GM12872 (cell line): ENCODE results near the gene MYRFL.

Experiments used
- TF ChIP-seq, protein P1 (sequence below): IDR thresholded peaks from 3 replicates; pipeline ENCODE4 v1.5.1; 2011; ENCODE audit warnings: low read depth, mild to moderate bottlenecking, low read length, moderate library complexity; ENCODE audit not compliant: insufficient read depth

MYRFL gene

DNA sequence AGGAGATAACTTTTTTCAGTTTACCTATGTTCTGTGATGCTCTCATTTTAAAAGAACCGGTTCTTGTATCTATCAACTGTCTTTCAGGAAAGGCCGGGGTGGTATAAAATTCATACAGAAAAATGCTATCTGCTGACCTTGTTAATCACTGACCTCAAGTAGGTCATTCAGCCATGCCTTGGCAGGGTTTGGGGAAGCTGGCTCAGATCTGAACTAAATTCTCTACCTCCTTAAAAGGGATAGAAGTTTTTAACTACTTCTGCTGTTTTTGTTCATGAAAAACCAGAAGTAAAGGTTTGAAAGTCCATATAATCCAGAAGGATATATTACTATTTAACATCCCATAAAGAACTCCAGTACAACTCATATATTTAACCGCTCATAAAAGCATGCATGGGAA, 10.1 kb downstream of the MYRFL start:
- TF ChIP-seq, protein P1, sequence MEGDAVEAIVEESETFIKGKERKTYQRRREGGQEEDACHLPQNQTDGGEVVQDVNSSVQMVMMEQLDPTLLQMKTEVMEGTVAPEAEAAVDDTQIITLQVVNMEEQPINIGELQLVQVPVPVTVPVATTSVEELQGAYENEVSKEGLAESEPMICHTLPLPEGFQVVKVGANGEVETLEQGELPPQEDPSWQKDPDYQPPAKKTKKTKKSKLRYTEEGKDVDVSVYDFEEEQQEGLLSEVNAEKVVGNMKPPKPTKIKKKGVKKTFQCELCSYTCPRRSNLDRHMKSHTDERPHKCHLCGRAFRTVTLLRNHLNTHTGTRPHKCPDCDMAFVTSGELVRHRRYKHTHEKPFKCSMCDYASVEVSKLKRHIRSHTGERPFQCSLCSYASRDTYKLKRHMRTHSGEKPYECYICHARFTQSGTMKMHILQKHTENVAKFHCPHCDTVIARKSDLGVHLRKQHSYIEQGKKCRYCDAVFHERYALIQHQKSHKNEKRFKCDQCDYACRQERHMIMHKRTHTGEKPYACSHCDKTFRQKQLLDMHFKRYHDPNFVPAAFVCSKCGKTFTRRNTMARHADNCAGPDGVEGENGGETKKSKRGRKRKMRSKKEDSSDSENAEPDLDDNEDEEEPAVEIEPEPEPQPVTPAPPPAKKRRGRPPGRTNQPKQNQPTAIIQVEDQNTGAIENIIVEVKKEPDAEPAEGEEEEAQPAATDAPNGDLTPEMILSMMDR, result no peak

DNA sequence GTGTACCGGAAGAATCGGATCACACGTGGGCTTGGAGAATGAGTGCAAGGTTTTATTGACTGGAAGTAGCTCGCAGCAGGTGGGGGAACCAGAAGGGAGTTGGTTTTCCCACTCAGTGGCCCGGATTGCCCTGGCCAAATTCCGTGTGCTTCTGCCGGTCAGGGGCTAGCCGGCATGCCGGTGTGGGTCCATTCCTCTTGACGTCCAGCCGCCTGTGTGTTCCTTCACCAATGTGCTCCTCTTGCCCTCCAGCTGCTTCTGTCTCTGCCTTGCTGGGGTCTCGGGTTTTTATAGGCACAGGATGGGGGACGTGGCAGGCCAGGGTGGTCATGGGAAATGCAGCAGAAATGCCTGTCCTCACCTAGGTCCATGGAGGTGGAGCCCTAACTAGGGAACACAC, 11.0 kb downstream of the MYRFL start:
- TF ChIP-seq, protein P1, result no peak

DNA sequence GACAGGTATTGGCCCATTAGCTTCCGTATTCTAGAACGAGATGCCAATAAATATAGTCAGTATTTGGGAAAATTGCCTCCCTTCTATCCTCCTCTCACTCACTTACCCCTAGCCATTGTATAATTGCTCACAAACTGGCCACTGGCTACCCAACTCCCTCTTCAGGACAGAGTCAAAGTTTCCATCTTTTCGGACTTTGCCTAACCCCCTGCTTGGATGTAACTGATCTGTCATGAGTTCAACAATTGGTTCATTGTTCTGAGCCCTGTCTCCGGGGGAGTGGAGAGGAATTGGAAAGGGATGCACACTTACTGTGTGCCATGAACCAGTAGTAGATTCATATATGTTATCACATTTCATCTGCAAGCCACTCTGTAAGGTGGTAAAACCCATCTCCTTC, 12.2 kb downstream of the MYRFL start:
- TF ChIP-seq, protein P1, result no peak

DNA sequence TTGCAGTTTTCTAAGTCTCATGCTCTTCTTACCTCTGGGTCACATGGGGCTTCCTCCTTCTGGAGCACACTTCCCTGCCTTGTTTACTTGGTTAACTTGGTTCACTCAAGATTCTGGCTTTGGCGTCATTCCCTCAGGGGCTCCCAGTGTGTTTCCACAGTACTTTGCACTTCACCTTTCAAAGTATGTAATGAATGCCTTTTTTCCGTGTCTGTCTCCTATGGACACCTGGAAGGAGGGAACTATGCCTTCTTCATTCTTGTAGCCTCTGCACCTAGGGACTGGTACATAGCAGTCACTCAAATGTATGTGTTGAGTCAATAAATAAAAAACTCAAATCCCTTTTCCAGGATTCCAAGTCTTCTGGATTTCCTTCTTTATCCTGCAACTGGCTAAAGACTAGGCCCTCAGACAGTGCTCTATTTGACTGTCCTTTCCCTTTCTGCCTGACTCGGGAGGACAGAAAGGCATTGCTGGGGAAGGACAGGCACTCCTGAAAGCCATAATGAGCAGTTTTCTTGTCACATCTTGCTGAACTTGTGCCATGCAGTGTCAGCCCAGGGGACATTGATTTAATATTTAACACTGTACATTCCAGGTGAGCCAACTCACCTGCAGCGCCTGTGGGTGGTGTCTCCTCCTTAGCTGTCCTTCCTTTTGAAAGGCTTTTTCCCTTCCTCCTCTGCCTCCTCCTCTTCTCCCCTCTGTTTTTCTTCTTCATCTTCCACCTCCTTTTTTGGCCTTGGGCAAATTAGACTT, 12.8 kb downstream of the MYRFL start:
- TF ChIP-seq, protein P1, result no peak

DNA sequence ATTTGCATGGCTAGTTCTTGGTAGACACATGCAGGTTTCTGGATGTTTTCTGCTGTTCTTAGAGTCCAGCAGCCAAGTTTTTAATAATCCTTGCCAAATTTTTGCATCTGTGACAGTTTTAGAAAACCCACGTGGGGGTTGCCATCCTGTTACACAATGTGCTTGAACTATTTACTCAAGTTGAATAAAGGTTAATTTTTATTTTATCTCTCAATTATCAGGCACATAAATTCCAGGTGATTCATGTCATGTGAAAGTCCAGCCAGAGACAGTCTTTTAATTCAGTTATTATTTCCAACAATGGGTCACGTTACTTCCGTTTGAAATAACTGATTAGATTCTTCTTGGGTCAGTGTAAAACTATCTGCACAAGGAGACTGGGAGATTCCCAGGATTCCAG, 15.7 kb downstream of the MYRFL start:
- TF ChIP-seq, protein P1, result no peak

DNA sequence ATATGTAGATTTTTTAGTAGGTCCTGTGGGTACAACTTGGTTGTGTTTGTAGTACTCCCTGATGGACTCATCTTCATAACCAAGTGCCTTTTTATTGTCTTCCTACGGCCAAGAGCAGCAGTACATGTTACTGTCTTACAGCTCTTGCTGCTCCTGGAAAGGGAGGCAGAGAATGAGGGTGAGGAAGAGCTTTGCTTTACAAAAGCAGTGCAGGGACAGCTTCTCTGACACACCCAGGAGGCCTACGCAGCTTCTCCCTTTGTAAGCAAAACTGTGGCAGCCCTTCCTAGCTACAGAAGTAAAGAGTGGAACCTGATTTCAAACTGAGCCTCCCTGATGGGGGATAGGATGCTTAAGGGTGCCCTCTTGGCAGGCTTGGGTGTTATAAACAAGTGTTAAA, 18.6 kb downstream of the MYRFL start:
- TF ChIP-seq, protein P1, result no peak

DNA sequence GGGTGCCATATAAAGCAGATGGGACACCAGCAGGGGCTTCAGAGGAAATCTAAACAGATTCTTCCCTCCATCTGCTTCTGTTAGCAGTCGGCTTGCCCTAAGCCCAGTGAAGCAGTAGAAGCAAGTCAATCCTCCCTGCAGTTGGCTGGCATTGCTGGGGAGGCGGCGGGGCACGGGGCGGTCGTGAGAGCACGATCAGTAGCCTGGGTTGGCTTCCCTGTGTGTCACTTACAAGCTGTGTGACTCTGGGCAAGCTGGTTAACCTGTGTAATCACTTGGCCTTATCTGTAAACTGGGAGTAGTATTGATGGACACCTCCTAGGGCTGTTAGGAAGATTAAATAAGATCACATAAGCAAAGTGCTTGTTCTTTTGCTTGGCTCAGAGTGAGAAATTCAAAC, 19.4 kb downstream of the MYRFL start:
- TF ChIP-seq, protein P1, result no peak
